Activated naive CD4-positive, alpha-beta T cell treated with anti-CD3 and anti-CD28 coated beads for 36 hours (primary cell): ENCODE data around the gene EIF4E3. TPM values are rescaled to one million over a fixed set of nuclear protein-coding genes. Genes with fewer than 3 reads are reported as not detected.

Source experiments
- CTCF ChIA-PET: fragments of 350-600 bp; sonication (Branson Sonifier 250); formaldehyde crosslinking; loops from one replicate; lab custom pipeline; 2021; ENCODE audit warnings: antibody characterized with exemption; lab: Charles Lee
- DNase-seq: peaks from one replicate; pipeline ENCODE4 v3.0.0-alpha.2; 2020
- H3K27ac Mint-ChIP-seq: one replicate; pipeline ENCODE4 v1.8.0; 2021; ENCODE audit warnings: mild to moderate bottlenecking, mixed read lengths
- H3K27me3 Mint-ChIP-seq: one replicate; pipeline ENCODE4 v1.8.0; 2021; ENCODE audit warnings: low read depth, mixed read lengths
- H3K36me3 Mint-ChIP-seq: one replicate; pipeline ENCODE4 v1.8.0; 2021; ENCODE audit warnings: low read depth, mixed read lengths
- H3K4me1 Mint-ChIP-seq: one replicate; pipeline ENCODE4 v1.8.0; 2021; ENCODE audit warnings: low read depth, mixed read lengths
- H3K4me3 Mint-ChIP-seq: one replicate; pipeline ENCODE4 v1.8.0; 2021; ENCODE audit warnings: mild to moderate bottlenecking, moderate library complexity, mixed read lengths
- H3K9me3 Mint-ChIP-seq: one replicate; pipeline ENCODE4 v1.8.0; 2021; ENCODE audit warnings: mixed read lengths
- intact Hi-C: fragments of 100-400 bp; cut with micrococcal nuclease; formaldehyde crosslinking; loops from one replicate; pipeline ENCODE4 v1.15.1; 2023
- total RNA-seq, 2 experiments: library from RNA; stranded (reverse); gene quantifications; one replicate each; pipeline ENCODE4 v1.2.3, GENCODE V29; 2021

The EIF4E3 gene
- total RNA-seq, 2 experiments from 2014 or later, result 25.2 to 26.2 TPM

DNA sequence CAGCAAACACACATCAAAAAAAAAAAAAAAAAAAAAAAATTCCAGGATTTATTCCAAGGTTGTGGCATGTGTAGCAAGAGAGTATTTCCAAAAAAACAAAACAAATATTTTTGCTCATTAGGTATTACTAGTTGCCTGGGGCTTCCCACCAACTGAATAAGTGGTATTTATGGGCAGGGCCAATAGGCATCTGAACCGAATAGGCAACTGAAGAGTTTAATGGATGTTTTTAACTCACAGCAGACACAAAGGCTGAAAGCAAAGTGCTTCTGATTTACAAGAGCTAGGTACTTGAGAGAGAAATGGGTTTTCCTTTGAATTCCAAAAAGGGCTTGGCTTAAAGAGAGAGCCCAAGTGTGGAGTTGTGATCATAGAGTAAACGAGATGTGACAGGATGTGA, 21.4 kb downstream of the EIF4E3 start:
- H3K27ac Mint-ChIP-seq, result peak overlapping the region; percentile 66
- DNase-seq, result no peak
- H3K4me1 Mint-ChIP-seq, result peaks cover 63% of the 10 kb centered on the region
- H3K27me3 Mint-ChIP-seq, result no peaks in the 10 kb centered on the region
- no peaks in the 10 kb centered on the region for H3K9me3 Mint-ChIP-seq
- no peak overlapping the region for H3K4me3 Mint-ChIP-seq
- intact Hi-C loops, result no loop called here
- H3K36me3 Mint-ChIP-seq, result peaks cover 8% of the 10 kb centered on the region
- CTCF ChIA-PET, result interaction anchor here (0.6 to 1.2 kb wide), 2 partner anchors 9 to 24 kb away, joined by 3 read pairs; no protein-coding TSS in a partner anchor

DNA sequence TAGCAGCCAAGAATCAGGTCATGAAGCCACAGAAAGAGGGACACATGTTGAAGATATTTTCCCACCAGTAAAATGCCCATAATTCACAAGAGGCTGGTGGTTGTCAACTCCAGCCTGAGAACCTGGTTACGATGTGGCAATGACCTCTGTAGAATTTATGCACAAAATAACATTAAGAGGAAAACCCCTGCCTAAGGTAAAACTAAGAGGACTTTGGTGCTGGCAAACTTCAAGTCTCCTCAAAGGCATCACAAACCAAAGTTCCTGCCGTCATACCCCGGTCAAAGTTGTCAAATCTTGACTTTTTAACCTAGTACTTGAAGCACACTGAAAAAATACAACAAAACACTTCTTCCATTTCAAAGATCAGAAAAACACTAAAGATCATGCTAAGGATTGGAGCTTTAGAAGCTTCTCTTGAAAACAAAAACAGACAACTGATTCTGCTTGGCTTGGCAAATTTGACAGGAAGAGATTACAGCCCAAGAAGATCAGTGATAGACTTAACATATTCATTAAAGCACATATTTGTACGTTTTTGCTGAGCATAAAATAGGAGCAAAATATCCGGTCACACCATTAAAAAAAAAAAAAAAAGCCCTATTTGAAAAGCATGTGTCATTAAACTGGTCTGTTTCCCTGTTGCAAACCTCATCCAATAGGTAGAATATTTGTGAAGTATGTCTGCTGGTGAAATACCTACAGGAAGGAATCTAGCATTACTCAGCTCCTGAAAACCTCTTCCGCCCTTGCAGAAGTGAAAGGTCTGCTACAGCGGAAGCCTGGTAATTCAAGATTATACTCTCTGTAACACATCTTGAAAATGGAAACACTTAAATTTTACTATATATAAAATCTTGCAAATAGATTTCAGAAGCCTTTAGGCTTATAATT, 22.8 kb downstream of the EIF4E3 start:
- Mint-ChIP-seq H3K27ac (peak overlapping the region; percentile 91), H3K27me3 (no peaks in the 10 kb centered on the region), H3K9me3 (no peaks in the 10 kb centered on the region), H3K4me3 (peak overlapping the region; percentile 63), H3K4me1 (peaks cover 57% of the 10 kb centered on the region), H3K36me3 (peaks cover 17% of the 10 kb centered on the region)
- DNase-seq, result peak; percentile 65
- intact Hi-C loops, result loop anchor here (1.0 kb wide), 1 partner anchor 20 kb away; no protein-coding TSS in a partner anchor
- CTCF ChIA-PET, result interaction anchor here (0.7 to 1.4 kb wide), 3 partner anchors 8 to 173 kb away, joined by 3 to 6 read pairs (median 3); no protein-coding TSS in a partner anchor

DNA sequence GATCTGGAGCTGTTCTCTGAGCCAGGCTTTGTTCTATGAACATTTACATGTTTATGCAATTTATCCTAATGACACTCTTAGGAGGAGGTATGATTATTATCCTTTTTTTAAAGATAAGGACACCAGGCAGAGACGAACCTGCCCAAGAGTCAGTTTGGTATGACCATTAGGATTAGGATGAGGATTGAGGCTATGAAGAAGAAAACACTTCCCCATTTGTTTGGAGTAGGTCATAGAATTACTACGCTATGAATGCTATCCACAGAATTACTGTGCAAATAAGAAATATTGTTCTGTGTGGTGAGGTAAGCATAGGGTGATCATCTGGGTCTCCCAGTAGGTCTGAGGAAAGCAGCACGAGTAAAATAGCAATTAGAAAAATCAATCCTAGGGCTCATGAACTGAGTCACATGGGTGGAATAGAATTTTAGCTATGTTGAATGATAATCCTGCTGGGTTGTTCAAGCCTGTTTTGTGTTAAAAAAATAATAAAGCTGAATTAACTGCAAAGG, 23.9 kb downstream of the EIF4E3 start:
- Mint-ChIP-seq H3K4me3 (no peak overlapping the region), H3K9me3 (no peaks in the 10 kb centered on the region), H3K4me1 (peaks cover 51% of the 10 kb centered on the region), H3K36me3 (peaks cover 15% of the 10 kb centered on the region), H3K27me3 (no peaks in the 10 kb centered on the region), H3K27ac (no peak overlapping the region)
- no peak for DNase-seq
- intact Hi-C loops, result no loop called here
- CTCF ChIA-PET, result interaction anchor here (0.8 to 1.4 kb wide), 2 partner anchors 9 to 20 kb away, joined by 3 to 6 read pairs; no protein-coding TSS in a partner anchor

DNA sequence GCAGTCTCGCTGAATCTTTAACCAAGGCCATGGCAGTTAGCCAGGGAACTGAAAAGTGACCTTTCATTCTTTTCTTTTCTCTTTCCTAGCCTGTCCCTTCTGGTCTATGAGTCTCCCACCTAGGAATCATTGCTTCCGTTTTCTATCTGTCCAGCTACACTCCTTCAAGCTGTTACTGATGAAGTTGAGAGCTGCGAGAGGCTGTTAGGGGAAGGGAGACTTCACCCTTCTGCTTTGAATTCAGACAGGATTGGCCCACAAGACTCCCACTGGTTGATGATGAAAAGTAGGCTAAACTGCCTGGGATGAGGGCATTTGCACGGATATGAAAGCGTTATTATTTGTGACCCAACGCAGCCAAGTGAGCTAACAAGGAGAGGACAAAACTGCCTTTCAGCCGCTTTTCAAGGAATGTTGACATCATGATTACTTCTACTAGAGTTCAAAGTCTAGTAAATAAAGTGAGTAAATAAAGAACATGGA, 30.2 kb downstream of the EIF4E3 start:
- intact Hi-C loops, result no loop called here
- peaks cover 11% of the 10 kb centered on the region for H3K36me3 Mint-ChIP-seq
- CTCF ChIA-PET, result interaction anchor here (0.7 to 1.3 kb wide), 2 partner anchors 13 to 35 kb away, joined by 3 to 4 read pairs; no protein-coding TSS in a partner anchor
- no peaks in the 10 kb centered on the region for H3K27me3 Mint-ChIP-seq
- DNase-seq, result no peak
- no peaks in the 10 kb centered on the region for H3K9me3 Mint-ChIP-seq
- H3K4me3 Mint-ChIP-seq, result no peak overlapping the region
- no peak overlapping the region for H3K27ac Mint-ChIP-seq
- H3K4me1 Mint-ChIP-seq, result no peaks in the 10 kb centered on the region

DNA sequence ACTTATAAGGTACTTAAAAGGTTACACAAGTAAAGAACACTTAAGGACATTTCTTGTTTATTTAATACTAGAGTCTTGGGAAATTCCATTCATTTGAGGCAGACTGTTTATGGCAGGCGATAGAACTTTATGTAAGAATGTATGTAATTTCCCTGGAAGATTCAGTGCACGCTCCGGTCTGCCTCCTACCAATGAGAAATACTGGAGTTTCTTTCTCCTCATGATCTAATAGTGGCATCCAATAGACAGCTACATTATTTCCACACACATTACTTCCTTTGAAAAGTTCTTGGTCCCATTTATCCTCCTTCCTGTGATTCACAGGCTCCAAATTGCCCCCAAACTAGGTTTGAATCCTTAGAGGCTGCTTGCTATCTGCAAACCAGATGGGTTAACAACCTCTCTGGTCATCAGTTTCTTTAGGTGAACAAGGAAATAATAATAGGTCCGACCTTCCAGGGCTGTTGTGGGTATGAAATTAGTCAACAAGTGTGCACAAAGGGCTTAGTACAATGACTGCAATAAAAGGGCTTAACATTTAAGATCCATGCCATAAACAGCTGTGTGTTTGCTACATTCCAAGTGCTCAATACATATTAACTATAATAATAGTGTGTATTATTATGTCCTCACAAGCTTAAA, 30.7 kb downstream of the EIF4E3 start:
- H3K4me1 Mint-ChIP-seq, result no peaks in the 10 kb centered on the region
- H3K27me3 Mint-ChIP-seq, result no peaks in the 10 kb centered on the region
- peaks cover 12% of the 10 kb centered on the region for H3K36me3 Mint-ChIP-seq
- no peak overlapping the region for H3K27ac Mint-ChIP-seq
- CTCF ChIA-PET, result interaction anchor here (0.7 to 1.3 kb wide), 2 partner anchors 13 to 36 kb away, joined by 3 to 4 read pairs; no protein-coding TSS in a partner anchor
- no peak overlapping the region for H3K4me3 Mint-ChIP-seq
- no peaks in the 10 kb centered on the region for H3K9me3 Mint-ChIP-seq
- intact Hi-C loops, result no loop called here
- DNase-seq, result no peak

DNA sequence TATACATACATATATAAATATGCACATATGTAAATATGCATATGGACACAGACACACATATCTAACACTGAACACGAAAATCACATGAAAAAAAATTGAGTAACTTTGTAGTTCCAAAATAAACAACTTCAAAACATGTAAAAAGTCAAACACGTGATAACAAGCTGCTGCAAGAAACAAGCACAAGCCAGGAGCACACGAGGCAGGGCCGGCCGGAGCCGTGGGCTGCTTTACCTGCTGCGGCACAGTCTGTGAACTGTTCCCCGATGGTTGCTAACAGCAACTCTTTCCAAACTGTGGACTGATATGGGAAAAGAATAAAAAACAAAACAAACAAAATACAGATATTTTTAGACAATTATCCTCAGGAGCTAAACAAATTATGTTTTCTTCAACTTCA, 31.6 kb downstream of the EIF4E3 start:
- no peaks in the 10 kb centered on the region for H3K27me3 Mint-ChIP-seq
- H3K4me1 Mint-ChIP-seq, result no peaks in the 10 kb centered on the region
- no peak overlapping the region for H3K4me3 Mint-ChIP-seq
- intact Hi-C loops, result no loop called here
- peaks cover 12% of the 10 kb centered on the region for H3K36me3 Mint-ChIP-seq
- no peak overlapping the region for H3K27ac Mint-ChIP-seq
- no peak for DNase-seq
- CTCF ChIA-PET, result interaction anchor here (0.5 to 1.3 kb wide), 3 partner anchors 12 to 182 kb away, joined by 3 to 5 read pairs (median 4); no protein-coding TSS in a partner anchor
- no peaks in the 10 kb centered on the region for H3K9me3 Mint-ChIP-seq

DNA sequence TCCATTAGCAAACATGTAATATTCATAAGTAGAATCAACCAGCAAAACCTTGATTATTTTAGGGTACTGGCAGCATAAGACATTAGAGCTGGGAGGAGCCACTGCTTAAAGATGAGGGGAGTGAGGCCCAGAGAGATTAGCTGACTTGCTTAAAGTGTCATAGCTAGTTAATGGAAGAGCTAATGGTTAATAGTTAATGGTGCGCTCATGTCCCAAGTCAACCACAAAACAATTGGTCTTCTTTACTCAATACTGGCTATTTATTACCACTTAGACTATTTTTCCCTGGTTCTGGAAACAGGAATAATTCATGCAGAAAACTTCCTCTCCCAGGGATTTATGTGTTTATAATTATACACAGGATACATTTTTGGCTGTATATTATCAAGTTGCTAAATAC, 33.1 kb downstream of the EIF4E3 start:
- peaks cover 2% of the 10 kb centered on the region for H3K36me3 Mint-ChIP-seq
- DNase-seq, result no peak
- no peak overlapping the region for H3K27ac Mint-ChIP-seq
- no peak overlapping the region for H3K4me3 Mint-ChIP-seq
- no peaks in the 10 kb centered on the region for H3K4me1 Mint-ChIP-seq
- H3K9me3 Mint-ChIP-seq, result no peaks in the 10 kb centered on the region
- no peaks in the 10 kb centered on the region for H3K27me3 Mint-ChIP-seq
- intact Hi-C loops, result no loop called here
- CTCF ChIA-PET, result interaction anchor here (1.3 kb wide), 1 partner anchor 38 kb away, joined by 3 read pairs; no protein-coding TSS in a partner anchor

DNA sequence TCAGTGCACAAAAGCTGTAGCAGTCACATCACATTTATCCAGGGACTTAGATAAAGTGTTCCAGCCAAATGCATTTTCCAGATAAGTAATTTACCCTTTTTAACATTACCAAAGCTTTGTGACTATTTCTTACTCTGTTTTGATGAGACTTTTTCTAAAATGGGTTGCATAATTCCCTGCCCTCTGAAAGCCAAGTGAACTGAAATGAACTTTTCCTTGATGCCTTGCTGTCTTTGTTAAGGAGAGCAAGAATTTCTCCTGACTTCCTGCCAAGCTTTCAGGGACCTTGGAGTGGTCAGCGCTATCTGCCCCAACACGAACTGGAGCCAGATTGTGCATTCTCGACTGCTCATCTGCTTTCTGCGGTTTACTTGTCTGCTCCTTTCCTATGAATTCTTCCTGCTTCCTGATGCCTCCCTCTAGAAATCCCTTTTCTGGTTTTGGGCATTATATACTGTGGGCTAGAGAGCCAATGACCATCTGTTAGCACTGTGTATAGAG, 34.8 kb downstream of the EIF4E3 start:
- no peak for DNase-seq
- CTCF ChIA-PET, result interaction anchor here (0.5 to 0.7 kb wide), 3 partner anchors 10 to 1299 kb away, joined by 3 to 4 read pairs (median 3); no protein-coding TSS in a partner anchor
- Mint-ChIP-seq H3K27me3 (no peaks in the 10 kb centered on the region), H3K27ac (no peak overlapping the region), H3K4me3 (no peak overlapping the region), H3K36me3 (peaks cover 2% of the 10 kb centered on the region), H3K9me3 (no peaks in the 10 kb centered on the region), H3K4me1 (no peaks in the 10 kb centered on the region)
- intact Hi-C loops, result no loop called here

DNA sequence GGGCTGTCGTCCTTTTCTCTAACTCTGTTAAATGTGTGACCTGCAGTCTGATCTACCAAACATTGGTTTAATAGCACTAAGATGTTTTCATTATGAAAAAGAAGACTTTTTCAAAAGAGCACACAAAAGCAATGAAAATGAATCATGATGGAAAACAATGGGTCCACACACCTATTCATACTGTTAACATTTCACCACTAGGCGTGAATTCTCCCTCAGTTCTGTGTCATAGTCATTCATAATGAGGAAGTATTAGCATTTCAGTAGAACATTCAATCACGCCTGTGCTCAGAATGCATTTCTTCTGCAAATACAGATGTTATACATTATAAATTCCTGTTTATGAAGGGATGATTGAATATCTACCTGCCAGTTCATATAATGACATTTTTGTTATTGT, 35.9 kb downstream of the EIF4E3 start:
- Mint-ChIP-seq H3K4me1 (no peaks in the 10 kb centered on the region), H3K36me3 (peaks cover 3% of the 10 kb centered on the region)

DNA sequence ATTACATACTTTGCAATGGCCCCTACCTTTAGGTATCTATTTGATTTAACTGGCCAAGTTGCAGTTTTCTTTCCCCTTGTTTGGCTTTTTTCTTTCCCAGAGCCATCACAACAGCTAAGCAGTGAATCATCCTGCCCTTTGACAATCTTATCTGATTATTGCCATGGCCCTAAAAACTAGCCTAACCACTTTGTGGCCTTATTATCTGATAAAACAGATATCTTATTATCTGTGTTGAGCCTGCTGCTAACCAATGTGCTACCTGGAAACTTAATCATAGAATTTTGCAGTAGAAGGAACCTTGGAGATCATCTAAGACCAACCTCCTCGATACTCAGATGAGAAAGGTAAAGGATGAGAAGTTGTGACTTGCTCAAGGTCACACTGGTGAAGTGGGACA, 37.1 kb downstream of the EIF4E3 start:
- Mint-ChIP-seq H3K4me3 (no peak overlapping the region), H3K9me3 (no peaks in the 10 kb centered on the region), H3K27me3 (no peaks in the 10 kb centered on the region), H3K27ac (no peak overlapping the region), H3K4me1 (no peaks in the 10 kb centered on the region), H3K36me3 (peaks cover 7% of the 10 kb centered on the region)
- no peak for DNase-seq
- intact Hi-C loops, result loop anchor here (10.0 kb wide), 1 partner anchor 173 kb away; no protein-coding TSS in a partner anchor
- CTCF ChIA-PET, result no interaction called here

More for the DNA sequence above, 35.9 kb downstream of the EIF4E3 start:
- DNase-seq, result no peak
- H3K9me3 Mint-ChIP-seq, result no peaks in the 10 kb centered on the region
- no peak overlapping the region for H3K4me3 Mint-ChIP-seq
- H3K27ac Mint-ChIP-seq, result no peak overlapping the region
- intact Hi-C loops, result loop anchor here (10.0 kb wide), 1 partner anchor 174 kb away; no protein-coding TSS in a partner anchor
- CTCF ChIA-PET, result no interaction called here
- H3K27me3 Mint-ChIP-seq, result no peaks in the 10 kb centered on the region

DNA sequence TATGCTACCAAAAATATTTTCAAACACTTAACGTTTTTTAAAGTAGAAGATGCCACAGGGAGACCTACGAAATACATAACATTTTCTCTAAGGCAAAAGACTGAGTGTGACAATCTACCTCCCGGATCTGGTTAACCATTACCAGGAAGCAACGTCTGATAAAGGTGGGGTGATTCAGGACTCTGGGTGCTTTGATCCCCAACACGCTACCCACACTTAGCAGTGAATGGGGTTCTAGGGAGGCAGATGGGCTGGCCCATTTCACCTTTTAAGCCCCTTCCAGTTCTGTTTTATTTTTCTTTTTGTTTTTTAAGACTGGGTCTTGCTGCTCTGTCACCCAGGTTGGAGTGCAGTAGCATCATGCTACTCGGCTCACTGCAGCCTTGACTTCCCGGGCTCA, 39.5 kb downstream of the EIF4E3 start:
- DNase-seq, result no peak
- Mint-ChIP-seq H3K27me3 (no peaks in the 10 kb centered on the region), H3K27ac (no peak overlapping the region), H3K36me3 (peaks cover 8% of the 10 kb centered on the region), H3K4me1 (peaks cover 8% of the 10 kb centered on the region), H3K9me3 (no peaks in the 10 kb centered on the region), H3K4me3 (no peak overlapping the region)
- intact Hi-C loops, result loop anchor here (10.0 kb wide), 1 partner anchor 171 kb away; no protein-coding TSS in a partner anchor
- CTCF ChIA-PET, result no interaction called here
